ENCODE data around the gene NIT1.

NIT1 gene

DNA sequence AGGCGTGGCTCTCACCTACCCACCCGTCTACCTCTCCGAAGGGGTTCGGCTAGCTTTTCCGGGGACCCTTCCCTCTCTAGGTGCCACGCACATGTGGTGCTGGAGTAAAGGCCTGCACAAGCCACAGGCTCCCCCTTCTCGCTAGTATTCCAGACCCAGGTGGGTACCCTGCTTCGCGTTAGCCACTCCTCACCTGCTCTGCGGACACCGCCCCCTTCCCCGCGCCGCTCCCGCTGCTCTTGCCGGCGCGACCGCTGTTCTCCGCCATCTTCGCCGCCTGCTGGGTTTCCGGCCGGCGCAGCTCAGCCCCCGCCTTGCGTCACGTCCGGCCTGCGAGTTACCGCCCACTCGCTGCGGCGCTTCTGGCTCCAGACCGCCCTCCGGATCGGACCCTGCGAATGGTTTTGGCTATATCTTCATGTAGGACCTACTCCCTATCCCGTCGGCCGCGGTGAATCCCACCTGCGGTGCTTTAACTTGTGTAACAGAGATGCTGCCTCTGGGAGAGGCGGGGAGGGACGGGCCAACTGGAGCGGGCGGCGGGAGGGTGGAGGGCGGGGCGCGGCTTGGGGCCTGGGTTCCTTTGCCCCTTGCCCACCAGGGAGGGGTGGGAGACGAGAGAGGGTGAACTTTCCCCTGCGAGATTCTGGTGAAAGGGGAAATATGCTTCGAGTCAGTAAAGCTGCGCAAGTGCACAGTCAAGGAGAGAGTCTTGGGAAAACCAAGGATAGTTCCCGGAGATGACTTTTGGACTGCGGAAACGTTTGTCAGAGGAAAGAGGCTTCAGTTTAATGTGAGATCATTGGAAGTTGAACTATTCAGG is at the start of gene NIT1, which contains the start of gene PFDN2:
NIT1 (plus strand) TSS at position 347 of the 823 bp plus-strand sequence; CDS start at position 419, 72 bp downstream.
PFDN2 (minus strand) TSS at position 279 of the 823 bp plus-strand sequence; CDS start at position 268, 11 bp downstream.
- peak; percentile 67 for DNase-seq

GRCh38 chr1:161068306-161069234 is 49.3 kb upstream of the NIT1 start:
- DNase-seq: no peak

DNA sequence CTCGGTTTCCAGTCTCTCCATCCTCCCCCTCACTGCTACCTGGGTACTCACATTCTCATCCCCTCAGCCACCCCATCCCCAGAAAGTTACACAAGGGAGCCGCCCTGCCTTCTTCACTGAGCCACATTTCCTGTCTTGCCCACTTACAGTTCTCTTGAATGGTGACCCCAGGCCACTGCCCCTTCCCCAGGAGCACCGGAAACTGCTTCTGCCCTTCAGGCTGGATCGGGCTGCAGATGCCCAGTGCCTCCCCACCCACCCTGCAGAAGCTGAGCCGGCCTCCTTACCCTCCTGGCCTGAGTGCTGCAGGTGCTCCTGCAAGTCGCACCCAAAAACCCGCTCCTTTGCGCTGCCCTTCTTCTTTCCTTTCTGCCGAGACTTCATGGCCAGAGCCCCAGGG is 48.7 kb upstream of the NIT1 start:
- no peak for DNase-seq

DNA sequence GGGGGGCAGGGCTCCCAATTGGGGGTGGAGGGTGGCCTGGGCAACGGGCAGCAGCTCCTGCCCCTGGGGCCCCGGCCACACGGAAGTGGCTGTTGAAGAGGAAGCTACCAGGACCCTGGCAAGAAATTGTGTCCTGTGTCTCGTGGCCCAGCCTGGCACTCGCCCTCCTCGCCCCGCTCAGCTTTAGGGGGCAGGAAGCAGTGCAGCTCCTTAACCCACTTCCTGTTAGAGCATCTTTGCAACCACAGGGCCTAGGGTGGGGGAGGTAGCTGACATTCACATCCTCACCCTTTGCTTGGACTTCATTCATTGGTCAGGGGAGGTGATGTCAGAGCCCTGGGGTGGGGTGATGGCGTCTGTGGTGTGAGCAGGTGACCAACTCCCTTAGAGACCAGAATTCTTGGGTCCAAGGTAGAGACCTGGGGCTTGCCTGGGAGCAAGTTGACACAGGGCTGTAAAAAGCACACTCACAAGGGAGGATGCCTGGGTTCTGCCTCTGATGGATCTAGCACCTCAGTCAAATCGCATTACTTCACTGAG is 48.1 kb upstream of the NIT1 start, which contains the start of gene ARHGAP30:
ARHGAP30 (minus strand) TSS at position 161 of the 540 bp plus-strand sequence. CDS start 267 bp downstream, outside the sequence.
- DNase-seq: no peak

- DNase-seq: no peak
These were observed 47.1 kb upstream of the NIT1 start for GRCh38 chr1:161070761-161071160.

DNA sequence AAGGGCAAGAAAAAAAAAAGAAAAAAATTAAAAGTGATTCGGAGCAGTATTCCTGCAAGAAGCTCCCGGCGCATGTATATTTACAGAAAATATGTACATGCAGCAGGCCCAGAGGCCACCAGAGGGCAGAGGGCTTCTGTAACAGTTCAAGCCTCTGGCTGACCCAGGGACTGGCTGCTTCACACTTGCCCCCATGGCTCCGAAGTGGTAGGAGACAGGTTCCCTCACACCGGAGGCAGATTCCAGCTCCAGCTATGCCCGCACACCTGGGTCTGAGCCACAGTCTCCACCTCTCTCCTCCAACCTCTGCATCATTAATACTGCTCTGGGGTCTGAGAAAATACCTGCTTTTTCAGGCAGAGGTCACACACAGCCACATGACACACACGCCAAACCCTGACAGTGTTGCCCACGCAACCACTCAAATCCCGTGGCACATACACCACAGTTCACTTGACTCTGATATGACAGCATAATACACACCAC is 46.0 kb upstream of the NIT1 start:
- DNase-seq: no peak

DNA sequence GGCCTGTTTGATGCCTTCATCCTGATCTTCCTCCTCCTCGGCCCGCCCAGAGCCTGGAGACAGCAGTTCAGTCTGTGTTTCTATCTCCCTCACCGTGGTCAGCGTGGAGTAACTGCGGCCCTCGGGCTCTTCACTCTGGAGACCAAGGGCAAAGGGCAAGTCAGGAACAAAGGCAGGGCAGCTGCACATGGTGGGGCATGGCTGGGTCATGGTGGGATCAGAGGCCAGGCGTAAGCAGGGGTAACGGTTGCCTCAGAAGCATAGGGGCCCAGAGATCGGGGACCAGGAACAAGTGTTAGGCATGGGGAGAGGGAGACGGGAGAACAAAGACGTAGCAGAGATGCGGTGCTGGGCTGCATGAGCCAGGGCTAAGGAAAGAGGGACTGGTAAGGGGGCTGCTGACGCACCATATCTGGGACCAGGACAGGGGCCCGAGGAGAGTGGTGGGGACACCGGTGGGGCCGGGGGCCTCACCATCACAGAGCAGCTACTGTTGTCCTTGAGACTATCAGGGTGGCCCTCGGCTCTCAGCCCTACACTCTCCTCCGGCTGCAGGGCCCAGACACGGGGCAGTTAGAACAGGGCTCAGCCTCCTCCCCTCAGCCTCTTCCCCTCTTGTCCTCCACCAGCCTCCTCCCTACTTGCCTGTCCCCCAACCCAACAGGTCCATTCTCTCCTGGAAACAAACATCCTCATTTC is 45.0 kb upstream of the NIT1 start:
- DNase-seq: no peak

DNA sequence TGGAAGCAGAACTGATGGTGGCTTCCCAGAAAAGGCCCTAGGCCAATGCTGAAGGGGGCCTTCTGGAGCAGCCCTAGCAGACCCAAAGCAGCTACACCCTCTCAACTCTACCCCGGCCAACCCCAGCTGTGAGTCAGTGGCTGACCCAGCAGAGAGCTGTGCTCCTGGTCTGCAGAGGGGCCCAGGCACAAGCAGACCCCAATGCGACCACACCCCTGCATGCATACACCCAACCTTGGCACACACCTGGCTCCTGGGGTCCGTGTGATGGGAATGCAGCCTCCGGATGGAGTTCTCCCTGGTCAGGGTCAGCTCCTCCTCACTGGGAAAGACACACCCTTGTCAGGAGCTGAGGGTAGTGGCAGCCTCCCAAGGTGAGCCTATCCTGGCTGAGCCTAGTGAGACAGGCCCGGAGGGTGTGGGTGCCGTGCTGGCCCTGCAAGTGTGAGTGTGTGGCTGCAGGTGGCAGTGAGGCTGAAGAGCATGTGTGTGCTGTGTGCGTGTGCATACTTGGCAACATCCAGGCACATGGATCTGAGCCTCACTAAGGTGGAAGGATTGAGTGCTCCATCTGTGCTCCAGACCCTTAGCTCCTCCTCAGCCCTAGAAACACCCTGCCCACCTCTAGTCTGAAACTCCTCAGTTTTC is 44.3 kb upstream of the NIT1 start:
- no peak for DNase-seq

- DNase-seq: no peak
These were observed 43.1 kb upstream of the NIT1 start for GRCh38 chr1:161074676-161075368.

DNA sequence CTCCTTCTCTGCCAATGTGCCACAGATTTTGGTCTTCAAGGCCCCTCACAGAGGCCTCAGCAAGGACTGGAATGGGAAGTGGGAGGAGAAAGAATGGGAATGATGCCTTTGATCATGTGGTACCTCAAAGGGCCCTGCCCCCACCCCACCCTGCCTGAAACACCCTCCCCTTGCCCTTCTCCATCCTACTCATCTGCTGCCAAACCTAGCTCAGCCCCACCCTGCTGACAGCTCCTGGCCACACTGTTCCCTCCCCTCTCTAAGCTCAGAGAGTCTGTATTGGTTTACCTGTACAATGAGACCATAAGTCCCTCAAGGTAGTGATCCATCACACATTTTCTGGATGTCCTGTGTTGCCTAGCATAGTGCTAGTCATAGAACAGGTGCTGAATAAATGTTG is 41.5 kb upstream of the NIT1 start:
- no peak for DNase-seq

- no peak for DNase-seq
These were observed 40.5 kb upstream of the NIT1 start for GRCh38 chr1:161077426-161077825.

- no peak for DNase-seq
These were observed 38.3 kb upstream of the NIT1 start for GRCh38 chr1:161079436-161080110.

- DNase-seq: no peak
These were observed 37.2 kb upstream of the NIT1 start for GRCh38 chr1:161080441-161081405.

DNA sequence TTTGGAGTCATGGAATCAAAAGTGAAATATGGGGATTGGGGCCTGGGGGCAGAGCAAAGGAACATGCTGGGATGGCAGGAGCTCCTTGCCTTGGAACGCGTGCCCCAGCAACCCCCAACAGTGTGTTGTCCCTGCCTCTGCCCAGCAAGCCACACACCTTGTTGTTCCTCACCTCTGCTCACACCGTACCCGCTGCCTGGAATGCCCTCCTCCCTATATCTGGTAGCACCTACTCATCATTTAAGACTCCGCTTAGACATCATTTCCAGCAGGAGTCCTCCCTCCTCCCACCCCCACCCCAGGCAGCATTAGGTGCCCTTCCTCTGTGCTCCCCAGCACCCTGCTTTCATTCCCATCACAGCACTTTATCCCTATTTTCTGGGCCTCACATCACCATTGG is 36.4 kb upstream of the NIT1 start:
- DNase-seq: no peak

DNA sequence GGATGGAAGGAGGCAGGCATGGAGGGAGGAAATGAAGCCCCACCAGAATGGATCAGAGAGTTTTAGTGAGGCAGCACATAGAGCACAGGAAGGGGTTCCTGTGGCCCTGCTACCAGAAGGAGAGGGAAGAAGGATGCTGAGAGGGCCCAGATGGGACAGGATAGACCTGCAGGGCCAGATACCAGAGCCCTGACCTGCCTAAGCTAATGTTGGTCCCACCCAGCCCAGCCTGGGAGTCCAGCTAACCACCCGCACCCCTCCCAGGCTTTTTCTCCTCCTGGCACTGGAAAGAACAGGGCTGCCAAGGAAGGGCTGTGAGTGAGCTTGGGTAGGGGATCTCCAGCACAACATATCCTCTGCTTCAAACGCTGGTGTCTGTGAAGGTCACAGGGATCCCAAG is 35.4 kb upstream of the NIT1 start:
- no peak for DNase-seq

GRCh38 chr1:161082996-161083747 is 34.7 kb upstream of the NIT1 start:
- no peak for DNase-seq

DNA sequence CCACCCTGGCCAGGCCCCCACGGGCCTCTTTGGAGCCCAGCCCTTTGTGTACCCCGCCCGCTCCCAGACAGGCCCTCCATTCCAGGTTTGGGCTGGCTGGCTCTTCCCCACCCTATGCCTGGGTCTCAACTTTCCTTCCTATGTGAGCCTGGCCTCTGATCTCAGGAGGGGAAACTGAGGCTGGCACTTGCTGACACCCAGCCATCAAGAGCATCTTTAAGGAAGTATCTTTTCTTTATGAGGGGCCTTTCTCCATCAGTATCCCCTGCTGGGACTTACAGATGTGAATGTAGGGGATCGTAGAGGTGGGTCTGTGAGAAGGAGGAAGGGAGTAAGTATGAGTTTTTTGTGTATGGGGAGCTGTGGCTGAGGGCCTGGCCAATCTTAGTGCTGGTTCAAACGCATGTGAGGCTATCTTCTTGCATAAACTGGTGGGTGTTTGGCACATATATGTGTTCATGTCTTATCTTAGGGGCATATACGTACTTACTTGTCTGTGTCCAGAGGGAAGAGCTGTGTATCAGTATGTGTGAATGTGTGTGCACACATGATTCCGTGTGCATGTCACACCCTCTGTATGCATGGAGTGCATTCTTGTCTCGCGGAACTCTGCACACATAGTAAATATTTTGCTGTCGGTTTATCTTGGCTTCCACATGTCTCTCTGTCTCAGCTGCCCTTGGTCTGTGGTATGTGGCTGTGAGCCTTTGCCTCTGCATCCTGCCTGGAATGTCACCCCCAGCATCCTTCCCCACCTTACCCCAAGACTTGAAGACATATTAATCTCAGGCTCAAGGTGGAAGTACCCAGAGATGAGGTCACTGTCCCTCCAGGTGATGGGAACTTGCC is 33.9 kb upstream of the NIT1 start:
- no peak for DNase-seq

DNA sequence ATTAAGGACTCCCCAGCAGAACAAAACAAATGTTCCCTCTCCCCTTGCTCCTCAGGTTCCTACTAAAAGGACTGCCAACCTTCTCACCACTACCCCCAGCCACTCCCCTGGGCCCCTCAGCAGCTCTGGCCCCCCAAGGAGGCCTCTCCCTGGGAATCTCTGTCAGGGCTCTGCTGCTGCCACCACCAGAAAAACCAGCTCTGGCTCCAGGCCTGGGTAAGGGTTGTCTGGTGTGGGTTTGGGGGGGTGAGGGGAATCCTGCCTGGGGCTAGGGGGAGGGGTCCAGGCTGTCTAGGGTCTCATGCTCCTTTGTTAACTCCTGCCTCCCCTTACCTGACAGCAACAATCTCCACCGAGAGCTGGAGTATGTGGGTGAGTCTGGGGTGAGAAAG is 33.3 kb upstream of the NIT1 start:
- DNase-seq: no peak
